Femur (tissue), 1 donor: ENCODE measurements around the gene MMD2.

ENCODE experiments used
- DNase-seq: peaks from one replicate; pipeline ENCODE4 v3.0.0-alpha.2; 2017

MMD2 gene

DNA sequence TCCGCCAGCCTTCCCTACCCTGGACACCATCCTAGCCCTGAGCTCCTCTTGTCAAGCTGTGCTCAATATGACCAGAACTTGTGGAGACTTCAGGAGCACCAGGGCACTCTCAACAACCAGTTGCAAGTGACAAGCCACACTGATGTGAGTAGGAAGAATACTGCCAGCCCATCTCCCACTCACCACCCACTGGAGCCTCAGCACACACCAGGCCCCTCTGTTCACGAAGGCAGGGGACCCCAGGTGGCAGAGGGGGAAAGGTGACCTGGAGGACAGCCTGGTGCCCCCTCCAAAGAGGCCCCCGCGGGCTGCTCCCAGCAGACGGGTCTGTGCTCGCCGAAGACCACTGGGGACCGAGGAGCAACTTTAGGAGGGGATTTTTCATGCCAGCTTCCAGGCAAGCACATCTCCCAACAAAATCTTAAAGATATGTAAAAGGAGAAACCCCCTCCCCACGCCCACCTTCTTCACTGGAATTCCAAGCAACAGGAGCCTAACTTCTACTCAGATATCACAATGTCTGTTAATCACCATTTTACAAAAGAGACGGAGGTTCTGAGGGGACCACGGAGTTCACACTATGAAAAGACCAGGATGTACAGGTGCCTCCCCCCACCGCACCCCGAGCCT lies 1.0 kb downstream of the MMD2 start:
- DNase-seq, result no peak

DNA sequence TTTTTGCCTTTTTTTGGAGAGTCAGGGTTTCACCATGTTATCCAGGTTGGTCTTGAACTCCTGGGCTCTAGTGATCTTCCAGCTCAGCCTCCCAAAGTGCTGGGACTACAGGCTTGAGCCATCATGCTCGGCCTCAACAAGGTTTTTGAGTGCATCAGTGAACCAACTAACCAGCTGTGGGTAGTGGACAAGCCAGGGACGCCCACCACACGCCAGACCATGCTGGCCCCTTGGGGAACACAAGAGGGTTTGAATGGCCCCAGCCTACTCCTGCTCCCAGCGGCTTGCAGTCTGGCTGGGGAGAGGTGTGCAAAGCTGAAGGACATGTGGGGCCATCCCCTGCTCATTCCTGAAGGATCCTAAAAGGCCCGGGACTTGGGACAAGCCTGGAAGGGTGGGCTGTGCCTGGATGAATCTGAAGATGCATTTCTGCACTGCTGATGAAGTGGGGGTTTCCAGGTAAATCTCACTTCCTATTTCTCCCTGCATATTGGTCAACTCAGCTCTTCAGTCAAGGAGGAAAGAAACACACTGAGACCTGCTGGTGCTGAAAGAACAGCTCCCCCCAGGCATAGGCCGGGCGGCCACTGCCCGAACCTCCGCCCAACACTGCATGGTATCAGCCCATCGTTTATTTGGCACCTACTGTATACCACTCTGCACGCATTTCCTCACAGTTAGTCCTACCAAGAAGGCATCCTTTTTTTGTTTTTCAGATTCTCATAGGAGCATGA lies 6.9 kb downstream of the MMD2 start:
- DNase-seq, result no peak

DNA sequence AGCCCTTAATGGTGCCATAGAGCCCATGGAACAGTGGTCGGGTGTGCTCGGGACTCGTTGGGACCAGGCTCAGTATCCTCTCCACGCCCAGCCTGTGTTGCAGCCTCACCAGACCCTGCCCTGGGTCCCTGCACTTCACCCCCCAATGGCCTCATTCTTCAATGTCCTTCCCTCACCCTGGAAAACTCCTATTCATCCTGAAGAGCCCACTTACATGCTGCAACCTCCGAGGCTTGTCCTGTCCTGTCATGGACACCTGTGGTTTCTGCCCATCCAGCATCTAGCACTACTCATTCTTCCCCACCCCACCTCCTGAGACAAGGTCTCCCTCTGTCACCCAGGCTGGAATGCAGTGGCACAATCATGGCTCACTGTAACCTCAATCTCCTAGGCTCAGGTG lies 7.7 kb downstream of the MMD2 start:
- DNase-seq, result no peak

GRCh38 chr7:4948402-4948801 lies 10.6 kb downstream of the MMD2 start:
- DNase-seq, result no peak

DNA sequence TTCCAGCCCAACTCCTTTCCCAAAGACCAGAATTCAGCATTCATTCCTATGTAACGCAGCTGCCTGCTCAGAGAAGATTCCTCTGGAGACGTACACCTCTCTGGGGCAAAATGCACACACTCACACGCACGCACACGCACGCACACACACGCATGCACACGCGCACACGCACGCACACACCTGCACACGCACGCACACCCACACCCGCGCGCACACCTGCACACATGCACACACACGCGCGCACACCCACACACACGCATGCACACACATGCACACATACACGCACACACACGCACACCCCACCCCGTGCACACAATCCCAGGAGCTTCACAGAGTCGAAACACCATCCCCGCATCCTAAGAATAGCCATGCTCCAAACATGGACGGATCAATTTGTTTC lies 13.0 kb downstream of the MMD2 start:
- no peak for DNase-seq

- no peak for DNase-seq
Observed at GRCh38 chr7:4944939-4945338, 14.0 kb downstream of the MMD2 start.

GRCh38 chr7:4943297-4943696 lies 15.7 kb downstream of the MMD2 start:
- DNase-seq, result no peak

DNA sequence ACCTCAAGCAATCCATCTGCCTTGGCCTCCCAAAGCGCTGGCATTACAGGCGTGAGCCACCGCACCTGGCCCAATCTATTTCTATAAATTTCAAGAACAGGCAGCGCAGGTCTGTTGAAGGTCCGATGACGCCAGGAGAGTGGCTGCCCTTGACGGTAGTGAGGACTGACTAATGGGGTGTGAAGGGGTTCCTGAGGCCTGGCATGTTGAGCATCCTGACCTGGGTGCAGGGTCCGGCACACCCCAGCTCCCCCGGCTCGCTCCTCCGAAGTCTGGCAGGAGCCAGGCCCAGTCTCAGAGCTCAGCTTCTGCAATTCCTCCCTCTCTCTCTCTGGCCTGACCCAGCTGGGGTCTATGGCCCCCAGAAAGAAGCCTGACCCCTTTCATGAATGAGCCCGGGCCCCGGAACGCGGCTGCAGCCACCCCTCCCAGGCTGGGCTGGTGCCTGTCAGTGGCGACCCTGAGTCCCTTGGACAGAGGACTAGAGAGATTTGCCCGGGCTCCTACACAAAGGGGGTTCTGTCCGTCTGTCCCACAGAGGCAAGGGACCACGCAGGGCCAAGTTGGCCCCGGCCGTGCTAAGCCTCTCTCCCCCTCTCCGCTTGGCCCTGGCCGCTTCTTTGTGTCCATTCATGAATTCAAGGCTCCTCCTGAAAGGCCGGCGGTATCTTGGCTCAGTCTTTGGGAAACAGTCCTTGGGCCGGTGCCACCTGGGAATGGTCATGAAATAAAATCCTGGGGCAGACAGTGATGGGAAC lies 18.8 kb downstream of the MMD2 start:
- DNase-seq, result no peak

- DNase-seq, result no peak
Observed at GRCh38 chr7:4937411-4937810, 21.6 kb downstream of the MMD2 start.

DNA sequence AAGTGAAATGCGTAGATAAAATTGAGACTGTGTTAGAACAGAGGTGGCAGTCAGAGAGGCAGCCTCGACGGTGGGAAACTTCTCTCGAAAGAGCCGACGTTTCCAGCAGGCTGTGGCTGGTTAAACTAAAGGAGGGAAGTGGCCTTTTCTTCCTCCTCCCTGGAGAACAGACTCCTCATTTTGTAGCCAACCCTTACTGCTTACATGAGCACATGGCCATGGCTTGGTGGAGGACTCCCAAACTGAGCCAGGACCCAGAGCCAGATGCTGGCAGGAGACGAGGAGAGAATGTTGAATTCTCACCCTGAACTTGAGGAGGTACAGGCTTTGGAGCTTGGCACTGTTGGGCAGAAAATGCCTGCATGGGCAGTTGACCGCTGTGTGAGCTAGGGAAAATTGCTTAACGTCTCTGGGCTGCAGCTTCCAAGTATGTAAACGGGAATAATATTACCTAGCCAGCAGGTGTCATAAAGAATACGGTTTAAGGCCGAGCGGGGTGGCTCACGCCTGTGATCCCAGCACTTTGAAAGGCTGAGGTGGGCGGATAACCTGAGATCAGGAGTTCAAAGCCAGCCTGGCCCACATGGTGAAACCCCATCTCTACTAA lies 24.5 kb downstream of the MMD2 start:
- no peak for DNase-seq

DNA sequence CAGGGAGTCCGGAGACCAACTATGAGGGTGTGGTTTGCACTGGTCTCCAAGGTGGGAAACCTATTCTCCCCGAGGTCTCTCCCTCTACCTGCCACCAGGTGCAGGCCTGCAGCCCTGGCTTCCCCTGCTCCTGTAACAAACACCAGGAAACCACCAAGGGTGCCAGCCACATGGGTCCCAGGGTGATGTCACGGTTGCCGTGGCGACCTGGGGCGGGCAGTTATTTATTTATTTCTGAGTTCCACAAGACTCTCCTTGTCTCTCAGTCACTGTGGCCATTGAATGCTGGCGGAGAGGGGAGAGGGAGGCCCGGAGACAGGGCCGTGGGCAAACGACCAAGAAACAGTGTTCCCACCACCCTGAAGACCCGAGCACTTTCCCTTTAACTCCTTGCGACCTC lies 27.0 kb downstream of the MMD2 start:
- peak; percentile 78 for DNase-seq

GRCh38 chr7:4929005-4929404 lies 30.0 kb downstream of the MMD2 start:
- no peak for DNase-seq

DNA sequence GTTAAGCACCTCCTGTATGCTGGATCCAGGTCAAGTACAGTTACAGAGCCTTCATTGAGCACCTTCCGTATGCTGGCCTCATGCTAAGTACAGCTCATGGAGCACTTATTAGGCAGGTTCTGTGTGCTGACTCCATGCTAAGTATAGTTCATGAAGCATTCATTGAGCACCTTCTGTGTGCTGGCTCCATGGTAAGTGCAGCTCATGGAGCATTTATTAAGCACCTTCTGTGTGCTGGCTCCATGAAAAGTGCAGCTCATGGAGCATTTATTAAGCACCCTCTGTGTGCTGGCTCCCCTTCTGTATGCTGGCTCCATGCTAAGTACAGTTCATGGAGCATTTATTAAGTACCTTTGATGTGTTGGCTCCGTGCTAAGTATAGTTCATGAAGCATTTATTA lies 30.5 kb downstream of the MMD2 start:
- DNase-seq, result no peak

DNA sequence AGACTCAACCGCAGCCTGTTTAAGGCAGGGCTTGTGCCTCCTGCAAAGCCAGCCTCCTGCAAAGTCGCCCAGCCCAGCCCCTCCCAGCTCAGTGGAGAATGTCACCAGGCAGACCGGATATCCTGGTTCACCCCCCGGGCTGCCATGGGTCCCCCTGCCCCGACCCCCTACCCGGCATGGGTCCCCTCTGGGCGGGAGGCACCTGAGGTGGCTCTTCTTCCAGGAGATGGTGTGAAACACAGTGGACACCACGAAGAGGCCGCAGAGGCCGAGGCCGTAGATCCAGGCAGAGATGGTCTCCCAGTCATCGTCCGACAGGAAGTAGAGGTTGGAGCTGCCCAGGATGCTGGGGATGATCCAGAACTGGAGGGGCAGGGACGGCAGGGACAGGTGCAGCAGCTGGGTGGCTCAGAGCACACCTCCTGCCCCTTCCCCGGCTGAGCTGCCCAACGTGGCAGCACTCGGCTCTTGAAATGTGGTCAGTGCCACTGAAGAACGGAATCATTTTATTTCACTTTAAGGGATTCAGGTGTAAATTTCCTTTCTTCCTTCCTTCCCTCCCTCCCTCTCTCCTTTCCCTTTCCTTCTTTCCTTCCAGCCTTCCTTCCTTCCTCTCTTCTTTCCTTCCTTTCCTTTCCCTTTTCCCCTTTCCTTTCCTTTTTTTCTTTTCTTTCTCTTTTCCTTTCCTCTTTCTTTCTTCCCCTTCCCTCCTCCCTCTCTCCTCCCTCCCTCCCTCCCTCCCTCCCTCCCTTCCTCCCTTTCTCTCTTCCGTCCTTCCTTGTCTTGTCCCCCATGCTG lies 38.8 kb downstream of the MMD2 start:
- DNase-seq, result no peak

DNA sequence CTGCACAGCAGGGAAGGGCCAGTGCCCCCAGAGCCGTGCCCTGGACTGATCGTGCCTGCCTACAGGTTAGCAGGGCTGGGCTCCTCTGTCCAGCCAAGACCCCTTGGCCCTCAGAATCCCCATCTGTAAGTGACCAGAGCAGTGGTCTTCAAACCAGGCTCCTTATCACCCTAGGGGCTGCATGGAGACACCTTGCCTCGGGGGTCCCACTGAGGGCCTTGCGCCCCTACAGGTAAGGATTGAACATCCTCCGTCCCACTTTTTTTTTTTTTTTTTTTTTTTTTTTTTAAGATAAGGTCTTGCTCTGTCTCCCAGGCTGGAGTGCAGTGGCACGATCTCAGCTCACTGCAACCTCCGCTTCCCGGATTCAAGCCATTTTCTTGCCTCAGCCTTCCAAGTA lies 42.9 kb downstream of the MMD2 start:
- DNase-seq, result no peak

- no peak for DNase-seq
Observed at GRCh38 chr7:4911111-4911828, 47.7 kb downstream of the MMD2 start.

GRCh38 chr7:4906682-4907081 lies 52.3 kb downstream of the MMD2 start:
- no peak for DNase-seq

GRCh38 chr7:4905171-4905570 lies 53.8 kb downstream of the MMD2 start:
- no peak for DNase-seq

- no peak for DNase-seq
Observed at GRCh38 chr7:4904346-4904745, 54.6 kb downstream of the MMD2 start.

- no peak for DNase-seq
Observed at GRCh38 chr7:4895766-4896165, 63.2 kb downstream of the MMD2 start.

- no peak for DNase-seq
Observed at GRCh38 chr7:4894482-4894881, 64.5 kb downstream of the MMD2 start.

DNA sequence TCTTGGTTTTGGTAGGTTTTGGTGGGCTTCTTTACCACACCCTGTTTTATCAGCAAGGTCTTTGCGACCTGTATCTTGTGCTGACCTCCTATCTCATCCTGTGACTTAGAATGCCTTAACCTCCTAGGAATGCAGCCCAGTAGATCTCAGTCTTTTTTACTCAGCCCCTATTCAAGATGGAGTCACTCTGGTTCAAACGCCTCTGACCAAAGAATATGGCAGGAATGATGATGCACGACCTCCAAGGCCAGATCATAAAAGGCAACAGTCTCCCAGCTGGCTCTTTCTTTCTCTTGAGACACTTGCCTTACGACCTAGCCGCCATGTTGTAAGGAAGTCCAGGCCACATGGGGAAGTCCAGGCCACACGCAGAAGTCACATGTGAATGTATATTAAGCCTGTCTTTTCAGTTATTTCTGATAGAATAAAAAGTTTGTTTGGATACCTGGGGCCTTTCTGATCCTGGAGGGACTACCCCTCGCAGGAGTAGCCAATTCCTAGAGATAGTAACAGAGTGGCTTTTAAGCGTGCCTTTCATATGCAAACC lies 65.0 kb downstream of the MMD2 start:
- no peak for DNase-seq
